DMS53 treated with DMSO at 0.1 percent for 48 hours (cell line): ENCODE measurements around the gene WASF1.
"Not testable (repeated sequence)": the region's sequence is repeated elsewhere in the genome, so short reads cannot be mapped to it uniquely, and the experiment has no call there.

Experiments used
- DNase-seq: peaks from one replicate; lab custom pipeline; 2025; ENCODE audit not compliant: unreplicated experiment; lab: John Stamatoyannopoulos, UW

Gene WASF1

DNA sequence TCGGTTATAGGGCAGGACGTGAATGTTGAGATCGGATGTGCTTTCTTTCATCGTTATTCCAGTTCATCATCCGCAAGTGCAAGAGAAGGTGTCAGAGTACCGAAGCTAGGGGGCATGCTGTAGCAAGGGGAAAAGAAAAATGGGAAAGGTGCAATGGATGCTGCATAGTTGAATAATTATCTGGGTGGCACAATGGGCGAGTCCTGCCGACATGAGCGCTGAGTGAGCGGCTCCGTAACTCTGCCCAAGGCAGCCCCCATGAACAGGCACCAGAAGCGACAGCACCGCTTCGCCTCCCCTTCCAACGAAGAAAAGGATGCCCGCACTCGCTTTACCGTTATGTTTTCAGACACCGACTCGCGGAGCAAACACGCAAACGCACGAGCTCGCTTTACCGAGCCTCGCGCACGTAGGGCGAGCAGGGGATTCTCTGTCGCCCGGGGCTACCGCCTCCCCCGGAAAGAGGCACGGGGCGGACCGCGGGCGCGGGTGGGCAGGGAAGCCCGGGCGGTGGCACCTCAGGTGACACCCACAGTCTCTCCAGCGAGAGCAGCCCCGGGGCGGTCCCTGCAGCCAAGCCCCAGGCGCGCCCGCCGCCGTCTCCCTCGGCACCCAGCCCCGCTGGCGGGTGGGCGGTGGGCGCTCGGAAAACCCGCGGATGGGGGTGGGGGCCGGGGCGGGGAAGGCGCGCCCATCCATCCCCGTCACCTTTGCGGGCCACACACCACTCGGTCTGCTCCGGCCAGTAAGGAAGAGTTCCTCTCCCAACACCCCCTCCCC, 654 bp downstream of the WASF1 start:
- DNase-seq = peak; percentile 68

DNA sequence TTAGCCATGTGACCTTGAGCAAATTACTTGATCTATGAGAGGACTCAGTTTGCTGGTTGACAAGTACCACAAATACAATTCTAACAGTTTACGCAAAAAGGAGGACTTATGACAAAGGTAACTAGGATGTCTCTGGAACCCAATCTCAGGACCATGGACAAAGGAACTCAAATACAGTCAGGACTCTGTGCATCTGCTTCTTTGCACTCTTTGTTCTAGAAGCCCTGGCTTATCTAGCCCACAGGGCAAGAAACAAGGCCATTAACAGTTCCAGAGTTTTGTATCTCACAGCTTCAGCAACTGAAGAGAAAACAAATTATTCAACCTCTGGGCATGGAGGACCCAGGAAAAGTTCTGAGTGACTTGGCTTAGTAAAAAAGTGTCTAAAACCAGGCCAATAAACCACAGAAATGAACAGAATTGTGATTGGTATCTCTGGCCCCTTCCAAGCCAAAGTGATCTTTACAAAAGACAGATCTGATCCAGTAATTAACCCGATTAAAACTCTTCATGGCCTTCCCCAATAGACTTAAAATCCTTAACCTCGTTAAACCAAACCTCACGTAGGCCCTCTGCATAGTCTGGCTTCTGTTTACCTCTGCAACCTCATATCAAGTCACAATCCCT, 5.9 kb downstream of the WASF1 start:
- DNase-seq = no peak

DNA sequence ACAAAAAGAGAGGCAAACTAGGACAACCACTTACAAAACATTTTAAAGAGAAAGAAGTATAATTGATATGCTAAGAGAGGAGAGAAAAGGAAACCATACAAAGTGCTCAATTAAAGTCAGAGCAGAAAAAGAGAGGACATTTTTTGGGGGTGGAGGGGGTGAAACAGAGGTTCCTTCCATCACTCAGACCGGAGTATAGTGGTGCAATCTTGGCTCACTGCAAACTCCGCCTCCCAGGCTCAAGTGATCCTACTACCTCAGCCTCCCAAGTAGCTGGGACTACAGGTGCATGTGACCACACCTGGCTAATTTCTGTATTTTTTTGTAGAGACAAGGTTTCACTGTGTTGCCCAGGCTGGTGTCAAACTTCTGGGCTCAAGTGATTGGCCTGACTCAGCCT, 9.4 kb downstream of the WASF1 start:
- DNase-seq = no peak

DNA sequence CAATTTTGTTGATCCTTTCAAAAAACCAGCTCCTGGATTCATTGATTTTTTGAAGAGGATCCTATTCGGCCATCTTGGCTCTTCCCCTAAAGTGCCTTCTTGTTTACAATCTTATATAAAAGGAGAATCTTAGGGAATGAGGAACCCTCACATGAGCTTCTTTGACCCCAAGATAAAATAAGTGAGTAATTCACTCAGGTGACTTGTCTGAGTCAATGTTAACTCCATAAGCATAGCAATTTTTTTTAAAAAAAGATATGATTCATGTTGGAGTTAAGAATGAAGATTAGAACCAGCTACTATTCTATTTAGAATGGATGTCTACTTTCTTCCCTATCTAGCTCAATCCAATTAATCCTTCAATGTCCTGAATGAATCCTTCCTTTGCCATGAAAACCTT, 21.0 kb downstream of the WASF1 start:
- DNase-seq = no peak

DNA sequence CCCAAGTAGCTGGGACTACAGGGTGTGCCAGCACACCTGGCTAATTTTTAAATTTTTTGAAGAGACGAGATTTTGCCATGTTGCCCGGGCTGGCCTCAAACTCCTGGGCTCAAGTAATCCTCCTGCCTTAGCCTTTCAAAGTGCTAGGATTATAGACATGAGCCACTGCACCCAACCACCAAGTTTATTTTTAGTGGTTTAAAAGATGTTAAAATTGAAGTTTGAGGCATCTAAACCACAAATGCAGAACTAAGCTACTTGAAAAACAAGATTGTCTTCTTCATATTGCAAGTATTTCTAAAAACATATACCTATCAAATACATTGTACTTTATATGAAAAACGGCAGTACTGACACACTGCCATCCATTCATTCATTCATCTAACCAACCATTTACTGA, 31.6 kb downstream of the WASF1 start:
- DNase-seq = no peak

DNA sequence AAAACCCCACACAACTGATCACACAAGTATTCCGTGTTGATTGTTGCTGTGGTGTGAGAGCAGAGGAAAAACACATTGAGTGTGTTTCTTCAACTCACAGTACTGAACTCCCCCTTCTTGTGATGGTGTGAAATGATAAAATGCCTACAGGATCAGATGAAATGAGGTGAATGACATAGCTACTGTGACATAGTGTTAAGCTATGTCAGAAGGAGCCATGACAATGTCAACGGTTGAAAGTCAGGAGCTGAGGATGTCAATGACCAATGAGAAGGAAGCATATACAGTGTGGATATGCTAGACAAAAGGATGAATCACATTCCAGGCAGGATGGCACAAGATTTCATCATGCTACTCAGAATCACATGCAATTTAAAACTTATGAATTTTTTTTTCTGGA, 38.8 kb downstream of the WASF1 start:
- peak; percentile 17 for DNase-seq

DNA sequence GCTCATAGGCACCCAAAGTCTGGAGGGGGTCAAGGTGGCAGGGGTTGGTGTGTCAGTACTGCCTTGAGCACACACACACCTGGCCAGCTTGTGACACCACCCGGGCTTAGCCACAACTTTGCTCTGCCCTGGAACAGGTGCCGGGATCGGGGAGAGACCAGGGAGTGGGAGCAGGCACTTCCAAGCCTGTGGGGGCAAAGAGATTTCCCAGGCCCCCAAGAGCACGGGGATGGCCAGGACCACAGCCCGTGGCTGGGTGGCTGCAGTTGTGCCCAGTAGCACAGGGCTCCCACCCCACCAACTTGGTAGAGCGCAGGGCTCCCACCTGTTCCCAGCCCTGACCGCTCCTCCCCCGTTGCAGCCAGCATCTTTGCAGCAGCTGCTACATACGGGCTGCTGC, 40.4 kb downstream of the WASF1 start:
- no peak for DNase-seq

DNA sequence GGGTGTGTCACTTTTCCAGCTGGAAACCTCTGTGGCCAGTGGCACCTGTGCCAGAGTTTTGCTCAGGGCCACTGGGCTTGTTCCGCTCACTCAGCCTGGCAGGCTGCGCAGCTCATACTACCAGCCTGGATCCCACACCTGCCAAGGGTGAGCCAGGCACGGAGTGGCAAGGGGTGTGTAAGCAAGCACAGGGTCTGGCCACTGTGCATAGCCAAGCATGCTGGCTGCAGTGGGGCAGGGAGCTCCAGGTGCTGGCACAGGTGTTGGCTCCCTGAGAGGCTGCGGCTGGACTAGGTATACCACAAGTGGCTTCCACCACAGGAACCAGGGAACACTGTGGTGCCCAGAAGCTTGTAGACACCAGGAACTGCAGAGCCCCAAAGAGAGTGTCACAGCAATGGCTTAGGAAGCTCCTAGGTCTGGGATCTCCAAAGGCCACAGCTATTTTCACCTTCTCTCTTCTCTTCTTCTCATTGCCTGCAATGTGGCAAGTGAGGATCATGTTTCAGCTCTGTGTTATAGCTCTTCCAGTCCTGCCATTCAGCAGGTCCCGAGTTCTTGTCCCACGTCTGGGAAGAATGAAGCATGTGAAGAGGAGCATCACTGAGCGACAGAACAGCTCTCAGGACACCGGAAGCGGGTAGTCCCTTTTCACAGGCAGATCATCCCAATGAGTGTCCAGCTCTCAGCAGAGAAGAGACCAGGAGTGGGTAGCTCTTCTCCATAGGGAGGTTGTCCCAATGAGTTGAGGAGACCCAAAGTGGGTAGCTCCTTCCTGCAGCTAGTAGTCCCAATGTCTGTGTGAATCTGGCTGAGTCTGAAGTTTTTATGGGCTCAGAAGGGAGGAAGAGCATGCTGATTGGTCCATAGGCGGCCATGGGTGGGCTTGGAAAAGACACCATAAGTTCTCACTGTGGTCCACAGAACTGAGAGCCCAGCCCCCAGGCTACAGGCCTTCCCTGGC, 41.3 kb downstream of the WASF1 start:
- DNase-seq = no peak

DNA sequence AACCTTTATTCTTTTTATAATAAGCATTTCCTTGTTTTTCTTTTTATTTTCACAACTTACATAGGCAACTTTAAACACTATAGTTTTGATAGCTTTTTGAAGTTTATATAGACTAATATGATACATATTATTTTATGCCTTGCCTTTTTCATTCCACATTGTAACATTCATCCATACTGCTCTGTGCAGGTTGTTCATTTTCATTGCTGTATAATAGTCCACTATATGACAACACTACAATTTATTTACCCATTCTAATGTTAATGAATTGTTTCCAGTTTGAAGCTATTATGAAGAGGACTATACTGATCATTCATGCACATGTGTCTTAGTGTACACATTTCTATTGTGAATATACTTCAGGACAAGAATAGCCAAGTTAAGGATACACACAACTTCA, 49.1 kb downstream of the WASF1 start:
- DNase-seq = no peak

DNA sequence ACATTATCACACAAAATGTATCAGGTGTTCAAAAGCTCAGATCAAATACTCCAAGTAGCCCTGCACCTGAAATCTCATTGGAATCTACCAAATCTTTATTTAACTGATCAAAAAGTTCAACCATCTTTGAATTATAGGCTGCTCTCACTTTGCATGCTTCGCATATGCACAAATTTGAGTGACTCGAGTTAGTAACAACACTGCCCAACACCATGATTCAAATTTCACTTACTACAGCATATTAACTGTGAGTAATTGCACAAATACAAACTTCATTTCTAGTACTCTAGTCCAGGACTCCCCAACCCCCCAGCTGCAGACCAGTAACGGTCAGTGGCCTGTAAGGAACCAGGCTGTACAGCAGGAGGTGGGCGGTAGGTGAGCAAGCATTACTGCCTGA, 51.1 kb downstream of the WASF1 start:
- DNase-seq = no peak

DNA sequence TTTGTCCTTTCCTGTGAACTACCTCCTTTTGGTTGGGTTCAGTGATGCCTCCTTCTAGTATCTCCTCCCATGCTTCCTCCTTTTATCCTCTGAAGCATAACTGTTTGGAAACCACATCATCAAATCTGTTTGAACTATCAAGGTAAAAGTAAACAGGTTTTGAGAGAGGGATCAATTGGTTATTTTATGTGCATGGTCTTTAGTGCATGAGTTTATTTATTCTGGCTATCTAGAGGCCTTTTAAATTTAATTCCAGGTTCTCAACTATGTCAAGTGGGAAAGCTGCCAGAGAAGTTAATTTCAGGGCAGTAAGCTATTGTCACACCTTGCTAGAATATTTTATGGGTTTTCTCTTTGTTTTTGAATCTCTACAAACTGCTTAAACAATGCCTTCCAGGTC, 54.1 kb downstream of the WASF1 start:
- no peak for DNase-seq

DNA sequence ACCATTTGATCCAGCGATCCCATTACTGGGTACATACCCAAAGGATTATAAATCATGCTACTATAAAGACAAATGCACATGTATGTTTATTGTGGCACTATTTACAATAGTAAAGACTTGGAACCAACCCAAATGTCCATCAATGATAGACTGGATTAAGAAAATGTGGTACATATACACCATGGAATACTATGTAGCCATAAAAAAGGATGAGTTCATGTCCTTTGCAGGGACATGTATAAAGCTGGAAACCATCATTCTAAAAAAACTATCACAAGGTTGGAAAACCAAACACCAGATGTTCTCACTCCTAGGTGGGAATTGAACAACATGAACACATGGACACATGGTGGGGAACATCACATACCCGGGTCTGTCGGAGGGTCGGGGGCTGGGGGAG, 57.8 kb downstream of the WASF1 start:
- not testable (repeated sequence) for DNase-seq

DNA sequence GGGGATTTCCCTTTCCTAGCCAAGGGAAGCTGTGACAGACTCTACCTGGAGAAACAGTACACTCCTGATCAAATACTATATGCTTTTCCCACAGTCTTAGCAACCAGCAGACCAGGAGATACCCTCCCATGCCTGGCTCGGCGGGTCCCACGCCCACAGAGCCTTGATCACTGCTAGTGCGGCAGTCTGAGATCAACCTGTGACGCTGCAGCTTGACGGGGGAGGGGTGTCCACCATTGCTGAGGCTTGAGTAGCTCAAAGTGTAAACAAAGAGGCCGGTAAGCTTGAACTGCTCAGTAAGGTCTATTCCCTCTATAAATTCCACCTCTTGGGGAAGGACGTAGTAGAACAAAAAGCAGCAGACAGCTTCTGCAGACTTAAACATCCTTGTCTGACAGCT, 63.2 kb downstream of the WASF1 start:
- DNase-seq = no peak

DNA sequence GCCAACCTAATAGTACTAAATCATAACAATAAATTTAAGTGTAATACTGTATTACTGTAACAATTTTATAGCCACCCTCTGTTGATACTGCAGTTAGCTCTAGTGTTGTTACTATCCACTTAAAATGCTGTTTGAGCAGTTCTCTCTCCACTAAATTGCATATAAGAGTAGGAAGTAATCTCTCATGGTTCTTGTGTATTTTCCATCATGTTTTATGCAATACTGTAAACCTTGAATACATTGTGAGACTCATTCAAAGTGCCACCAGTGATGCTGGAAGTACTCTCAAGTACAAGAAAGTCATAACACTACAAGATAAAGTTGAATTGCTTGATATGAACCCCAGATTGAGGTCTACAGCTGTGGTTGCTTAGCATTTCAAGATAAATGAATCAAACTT, 65.5 kb downstream of the WASF1 start:
- DNase-seq = no peak

DNA sequence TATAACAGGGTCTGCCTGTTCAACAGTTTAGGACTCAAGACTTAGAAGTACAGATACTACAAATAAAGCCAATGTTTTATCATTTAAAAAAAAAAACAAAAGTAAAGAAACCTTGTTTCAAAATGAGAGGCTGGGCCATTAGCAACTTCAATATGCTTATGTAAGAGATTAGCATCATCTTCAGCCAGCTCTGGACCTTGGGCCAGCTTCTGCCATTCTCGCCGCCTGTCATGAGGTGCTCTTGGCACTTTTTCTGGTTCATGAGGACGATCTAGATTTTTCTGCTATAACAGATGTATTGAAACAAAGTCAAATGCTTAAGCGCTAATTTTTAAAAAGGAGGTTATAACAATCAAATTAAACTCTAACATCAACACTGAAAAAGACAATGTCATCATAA, 74.2 kb downstream of the WASF1 start:
- DNase-seq = no peak

DNA sequence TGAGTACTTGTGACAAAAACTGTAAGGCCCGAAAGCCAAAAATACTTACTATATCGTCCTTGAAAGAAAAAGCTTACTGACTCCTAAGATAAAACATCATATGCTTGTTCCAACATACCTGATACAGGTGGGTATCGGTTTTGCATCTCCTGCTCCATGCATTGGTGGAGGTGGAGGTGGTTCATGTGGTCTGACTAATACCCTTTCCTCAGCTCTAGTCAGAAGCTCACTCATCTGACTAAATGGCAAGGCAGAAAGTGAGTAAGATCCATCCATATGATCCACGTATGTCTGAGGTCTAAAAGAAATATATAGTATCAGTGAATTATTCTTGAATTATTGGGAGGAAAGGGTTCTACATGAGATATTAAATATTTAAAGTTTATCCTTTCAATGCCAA, 76.2 kb downstream of the WASF1 start:
- DNase-seq = no peak

DNA sequence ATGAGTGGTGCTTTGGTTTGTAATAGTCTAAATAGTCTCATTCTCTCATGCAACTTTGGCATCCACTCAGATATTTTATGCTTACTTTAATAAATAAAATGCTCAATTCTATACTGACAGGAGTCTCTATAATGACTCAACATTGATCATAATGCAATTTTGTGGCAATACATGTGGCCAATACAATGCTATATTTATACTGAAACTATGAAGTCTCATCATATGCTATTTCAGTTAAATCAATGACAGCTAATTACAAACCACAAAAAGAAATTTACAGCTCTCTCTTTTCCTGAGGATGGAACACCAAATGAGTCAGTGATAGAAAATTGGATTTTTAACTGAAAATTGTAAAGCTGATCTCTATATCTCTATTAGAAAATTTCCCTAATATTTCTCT, 77.1 kb downstream of the WASF1 start:
- no peak for DNase-seq

DNA sequence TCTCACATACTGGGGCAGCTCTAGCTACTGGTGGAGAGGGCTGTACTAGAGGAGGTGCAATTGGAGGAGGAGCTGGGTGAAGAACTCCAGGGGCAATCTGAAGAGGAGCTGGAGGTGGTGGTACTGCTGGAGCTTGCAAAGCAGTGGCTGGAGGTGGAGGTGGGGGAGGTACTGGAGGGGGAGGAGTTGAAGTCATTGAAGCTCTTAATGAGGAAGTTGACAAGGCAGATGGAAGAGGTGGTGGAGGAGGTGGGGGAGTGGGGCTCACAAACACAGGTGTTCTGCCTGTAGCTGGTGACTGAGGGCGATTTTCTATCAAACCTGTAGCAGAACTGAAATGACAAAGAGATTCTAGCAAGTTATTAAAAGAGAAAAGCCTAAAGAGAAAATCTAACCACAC, 77.6 kb downstream of the WASF1 start:
- no peak for DNase-seq

DNA sequence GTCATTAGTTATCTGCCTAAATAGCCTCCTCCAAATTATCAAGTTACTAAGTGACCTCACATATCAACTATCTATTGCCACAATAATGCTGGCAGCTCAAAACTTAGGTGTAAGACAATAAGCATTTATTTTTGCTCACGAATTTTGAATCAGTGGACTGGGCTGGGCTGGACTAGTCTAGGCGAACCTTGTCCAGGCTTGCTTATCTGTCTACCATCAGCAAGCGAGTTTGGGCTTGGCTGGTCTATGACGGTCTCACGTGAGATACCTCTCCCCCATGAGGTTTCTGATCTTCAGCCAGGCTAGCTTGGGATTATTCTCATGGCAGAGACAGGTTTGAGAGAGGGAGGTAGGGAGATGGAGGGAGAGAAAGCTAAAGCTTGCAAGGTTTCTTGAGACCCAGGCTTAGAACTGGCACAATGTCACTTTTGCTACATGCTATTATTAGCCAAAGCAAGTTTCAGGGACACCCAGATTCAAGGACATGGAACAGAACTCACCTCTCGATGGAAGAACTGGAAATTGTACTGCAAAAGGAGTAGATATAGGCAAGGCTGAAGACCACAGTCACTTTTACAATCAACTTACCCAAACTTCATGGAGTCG, 80.9 kb downstream of the WASF1 start:
- no peak for DNase-seq

DNA sequence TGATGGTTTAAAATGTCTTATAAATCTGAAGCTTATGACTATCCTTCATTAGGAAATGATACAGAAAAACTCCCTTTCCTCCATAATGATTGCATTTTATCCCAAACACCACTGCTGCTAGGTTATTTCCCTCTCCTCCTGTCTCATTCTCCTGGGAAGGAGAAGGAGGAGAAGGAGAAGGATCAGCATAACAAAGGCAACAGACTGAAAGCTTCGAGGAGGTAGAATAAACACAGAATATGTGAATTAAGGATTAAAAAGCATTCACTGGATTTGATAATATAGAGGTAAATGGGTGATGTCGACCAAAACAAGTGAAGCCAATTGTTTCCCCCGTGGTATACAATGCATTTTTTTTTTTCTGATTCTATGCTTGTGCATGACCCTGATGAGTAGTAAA, 82.0 kb downstream of the WASF1 start:
- no peak for DNase-seq

DNA sequence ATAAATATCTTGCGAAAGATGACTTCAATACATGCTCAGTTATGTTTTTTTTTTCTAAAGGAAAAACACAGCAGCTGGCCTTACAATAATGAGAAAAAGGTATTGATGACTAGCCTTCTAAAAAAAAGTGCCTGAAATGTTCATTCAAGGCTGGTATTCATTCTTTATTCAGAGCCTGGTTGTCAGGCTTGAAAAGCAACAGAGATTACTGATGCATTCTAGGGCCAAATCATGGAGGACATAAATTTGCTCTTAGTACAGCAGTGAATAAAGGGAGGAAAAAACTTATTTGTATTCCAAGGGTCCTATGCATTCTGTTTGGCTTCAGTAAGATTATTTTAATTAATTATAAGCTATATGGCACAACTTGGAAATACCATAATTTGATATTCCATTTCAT, 83.5 kb downstream of the WASF1 start:
- no peak for DNase-seq
